Gastroesophageal sphincter (tissue), 4 donors: ENCODE results near the gene PLCH1. TPM values are rescaled to one million over a fixed set of nuclear protein-coding genes. Genes with fewer than 3 reads are reported as not detected.

Experiments used
- ATAC-seq: fragments of 150-250 bp; one replicate; pipeline ENCODE4 v1.9.1; 2016; ENCODE audit warnings: mild to moderate bottlenecking, moderate library complexity
- H3K27ac ChIP-seq, 4 donors: fragments of 200-600 bp; sonication (generic) in 3 of 4; 1 replicate in 3 of 4; 2 replicates in 1 of 4; pipeline ENCODE4 v1.5.1; 2016 to 2019
- H3K27me3 ChIP-seq: fragments of 200-600 bp; sonication (generic); one replicate; pipeline ENCODE4 v1.5.1; 2019
- H3K36me3 ChIP-seq, 2 donors: fragments of 200-600 bp; sonication (generic); one replicate each; pipeline ENCODE4 v1.5.1; 2019; ENCODE audit warnings: control low read depth in 1 of 2
- H3K4me1 ChIP-seq, 3 donors: fragments of 200-600 bp; sonication (generic); 1 replicate in 2 of 3; 2 replicates in 1 of 3; pipeline ENCODE4 v1.5.1; 2016 to 2019; ENCODE audit warnings: control low read depth in 2 of 3
- H3K4me3 ChIP-seq, 2 donors: fragments of 200-600 bp; sonication (generic); one replicate each; pipeline ENCODE4 v1.5.1; 2019; ENCODE audit warnings: mild to moderate bottlenecking in 1 of 2, moderate library complexity in 1 of 2
- H3K9me3 ChIP-seq, 3 donors: fragments of 200-600 bp; sonication (generic); one replicate each; pipeline ENCODE4 v1.5.1; 2017 to 2019; ENCODE audit warnings: control low read depth in 2 of 3
- EP300 ChIP-seq: sonication (generic); formaldehyde crosslinking; IDR thresholded peaks from one replicate; pipeline ENCODE4 v1.6.1; 2017; ENCODE audit warnings: antibody characterized with exemption, mild to moderate bottlenecking
- POLR2A ChIP-seq, 2 donors: fragments of 450-650 bp; IDR thresholded peaks; one replicate each; pipeline ENCODE4 v1.6.1; 2017; ENCODE audit warnings: antibody characterized with exemption in 2 of 2, mild to moderate bottlenecking in 2 of 2, moderate library complexity in 1 of 2
- POLR2AphosphoS5 ChIP-seq: sonication (generic); formaldehyde crosslinking; IDR thresholded peaks from one replicate; pipeline ENCODE4 v1.6.1; 2017; ENCODE audit warnings: antibody characterized with exemption
- WGBS, 2 donors: methylation state at CpG; one replicate each; pipeline ENCODE4 v1.1.5; 2018; ENCODE audit warnings: low coverage in 1 of 2; 5-methylcytosine and 5-hydroxymethylcytosine counted together
- total RNA-seq, 4 donors: library from RNA; depleted of rRNA; stranded (reverse); fragments of >200 nt; gene quantifications; one replicate each; pipeline ENCODE4 v1.1.0, GENCODE V29; 2016
- TF ChIP-seq, protein P1 (sequence below), 4 experiments: fragments of 200-600 bp in 2 of 4; fragments of 450-650 bp in 2 of 4; sonication (generic) in 1 of 4; IDR thresholded peaks; one replicate each; pipeline ENCODE4 v1.5.1; 2017 to 2019; ENCODE audit warnings: antibody characterized with exemption in 4 of 4, mild to moderate bottlenecking in 2 of 4, moderate library complexity in 2 of 4

The PLCH1 gene
- total RNA-seq, 4 donors from 2014 or later = 0.16 to 0.40 (median 0.35) TPM

- Histone ChIP-seq H3K4me3 (no peak overlapping the region), H3K27ac (no peak overlapping the region), H3K9me3 (no peaks in the 10 kb centered on the region), H3K27me3 (no peaks in the 10 kb centered on the region), H3K4me1 (no peaks in the 10 kb centered on the region), H3K36me3 (no peaks in the 10 kb centered on the region)
- WGBS, 2 donors = 72 to 86% methylated on average over 2 to 3 of the region's 3 CpGs
- no peak for ATAC-seq
- TF ChIP-seq POLR2AphosphoS5 (no peak), POLR2A (IDR thresholded peaks at IDR 0.05) (no peak), EP300 (no peak)
- TF ChIP-seq, protein P1, sequence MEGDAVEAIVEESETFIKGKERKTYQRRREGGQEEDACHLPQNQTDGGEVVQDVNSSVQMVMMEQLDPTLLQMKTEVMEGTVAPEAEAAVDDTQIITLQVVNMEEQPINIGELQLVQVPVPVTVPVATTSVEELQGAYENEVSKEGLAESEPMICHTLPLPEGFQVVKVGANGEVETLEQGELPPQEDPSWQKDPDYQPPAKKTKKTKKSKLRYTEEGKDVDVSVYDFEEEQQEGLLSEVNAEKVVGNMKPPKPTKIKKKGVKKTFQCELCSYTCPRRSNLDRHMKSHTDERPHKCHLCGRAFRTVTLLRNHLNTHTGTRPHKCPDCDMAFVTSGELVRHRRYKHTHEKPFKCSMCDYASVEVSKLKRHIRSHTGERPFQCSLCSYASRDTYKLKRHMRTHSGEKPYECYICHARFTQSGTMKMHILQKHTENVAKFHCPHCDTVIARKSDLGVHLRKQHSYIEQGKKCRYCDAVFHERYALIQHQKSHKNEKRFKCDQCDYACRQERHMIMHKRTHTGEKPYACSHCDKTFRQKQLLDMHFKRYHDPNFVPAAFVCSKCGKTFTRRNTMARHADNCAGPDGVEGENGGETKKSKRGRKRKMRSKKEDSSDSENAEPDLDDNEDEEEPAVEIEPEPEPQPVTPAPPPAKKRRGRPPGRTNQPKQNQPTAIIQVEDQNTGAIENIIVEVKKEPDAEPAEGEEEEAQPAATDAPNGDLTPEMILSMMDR (IDR thresholded peaks at IDR 0.05) = no peak
These were observed 225.8 kb downstream of the PLCH1 start for GRCh38 chr3:155519078-155519477.

DNA sequence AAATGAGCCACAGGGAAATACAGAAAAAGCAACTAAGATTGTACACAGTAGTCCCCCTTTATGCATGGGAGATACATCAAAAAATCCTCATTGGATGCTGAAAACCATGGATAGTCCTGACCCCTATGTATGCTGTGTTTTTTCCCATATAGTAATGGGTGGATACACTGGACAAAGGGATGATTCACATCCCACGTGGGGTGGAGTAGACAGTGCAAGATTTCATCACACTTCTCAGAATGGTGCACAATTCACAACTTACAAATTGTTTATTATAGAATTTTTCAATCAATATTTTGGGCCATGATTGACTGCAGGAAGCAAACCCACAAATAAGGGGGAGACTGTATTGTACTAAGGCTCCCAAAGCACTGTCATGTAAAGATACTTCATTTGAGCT lies 227.0 kb downstream of the PLCH1 start:
- no peaks in the 10 kb centered on the region for H3K27me3 ChIP-seq
- no peaks in the 10 kb centered on the region for H3K36me3 ChIP-seq
- TF ChIP-seq, protein P1 (IDR thresholded peaks at IDR 0.05) = no peak
- TF ChIP-seq POLR2A (IDR thresholded peaks at IDR 0.05) (no peak), POLR2AphosphoS5 (no peak), EP300 (no peak)
- H3K9me3 ChIP-seq = no peaks in the 10 kb centered on the region
- no peak overlapping the region for H3K4me3 ChIP-seq
- H3K4me1 ChIP-seq = no peaks in the 10 kb centered on the region
- no peak overlapping the region for H3K27ac ChIP-seq
- ATAC-seq = no peak
- 81% methylated on average over 1 of the region's 1 CpG; no CpG with 5 or more reads in 1 of the 2 donors for WGBS, 2 donors

DNA sequence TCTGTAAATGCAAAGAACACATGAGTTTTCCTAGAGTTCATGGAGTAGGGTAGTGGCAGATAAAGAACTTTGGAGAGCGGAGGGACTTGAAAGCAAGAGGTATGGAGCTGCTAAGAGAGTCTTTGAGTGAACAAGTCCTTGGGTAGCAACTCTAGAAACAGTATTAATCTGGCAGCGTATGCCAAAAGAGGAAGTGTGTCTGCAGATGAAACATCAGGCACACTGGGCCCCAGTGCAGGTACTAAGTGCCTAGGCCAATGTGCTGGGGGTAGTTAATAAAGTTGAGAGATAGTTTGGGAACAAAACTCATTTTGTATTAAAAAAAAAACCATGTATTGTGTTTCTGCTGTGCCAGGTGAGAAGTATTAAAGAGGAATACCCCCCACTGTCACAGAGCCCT lies 228.4 kb downstream of the PLCH1 start:
- H3K36me3 ChIP-seq = no peaks in the 10 kb centered on the region
- no peak for ATAC-seq
- 70 to 76% methylated on average over 2 of the region's 2 CpGs for WGBS, 2 donors
- no peak overlapping the region for H3K27ac ChIP-seq
- no peaks in the 10 kb centered on the region for H3K9me3 ChIP-seq
- TF ChIP-seq EP300 = no peak
- TF ChIP-seq, protein P1 (IDR thresholded peaks at IDR 0.05) = no peak
- no peak for TF ChIP-seq POLR2A (IDR thresholded peaks at IDR 0.05)
- TF ChIP-seq POLR2AphosphoS5 = no peak
- H3K4me3 ChIP-seq = no peak overlapping the region
- H3K4me1 ChIP-seq = no peaks in the 10 kb centered on the region
- H3K27me3 ChIP-seq = no peaks in the 10 kb centered on the region

DNA sequence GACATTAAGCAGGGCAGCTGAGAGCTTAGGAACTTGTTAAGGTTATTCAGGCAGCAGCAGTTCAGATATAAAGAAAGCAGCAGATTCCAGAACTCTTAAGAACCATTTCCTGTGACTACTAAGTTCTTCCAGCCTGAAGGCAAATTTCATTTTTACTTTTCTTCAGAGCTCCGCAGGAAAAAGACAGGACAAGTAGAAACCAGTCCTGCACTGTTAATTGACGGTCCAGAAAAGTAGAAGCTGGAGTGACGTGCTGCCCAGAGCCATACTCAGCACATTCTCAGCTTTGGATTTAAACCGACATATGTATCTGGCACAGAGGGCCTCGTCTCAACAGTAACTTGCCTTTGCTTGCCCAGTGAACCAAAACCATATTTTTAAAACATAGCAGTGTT lies 232.0 kb downstream of the PLCH1 start:
- 82 to 90% methylated on average over 4 to 5 of the region's 5 CpGs for WGBS, 2 donors
- no peak for ATAC-seq
- Histone ChIP-seq H3K27me3 (no peaks in the 10 kb centered on the region), H3K9me3 (no peaks in the 10 kb centered on the region), H3K4me3 (no peak overlapping the region), H3K4me1 (no peaks in the 10 kb centered on the region), H3K36me3 (no peaks in the 10 kb centered on the region), H3K27ac (no peak overlapping the region)
- TF ChIP-seq POLR2A (IDR thresholded peaks at IDR 0.05) (no peak), POLR2AphosphoS5 (no peak), EP300 (no peak)
- TF ChIP-seq, protein P1 (IDR thresholded peaks at IDR 0.05) = no peak

DNA sequence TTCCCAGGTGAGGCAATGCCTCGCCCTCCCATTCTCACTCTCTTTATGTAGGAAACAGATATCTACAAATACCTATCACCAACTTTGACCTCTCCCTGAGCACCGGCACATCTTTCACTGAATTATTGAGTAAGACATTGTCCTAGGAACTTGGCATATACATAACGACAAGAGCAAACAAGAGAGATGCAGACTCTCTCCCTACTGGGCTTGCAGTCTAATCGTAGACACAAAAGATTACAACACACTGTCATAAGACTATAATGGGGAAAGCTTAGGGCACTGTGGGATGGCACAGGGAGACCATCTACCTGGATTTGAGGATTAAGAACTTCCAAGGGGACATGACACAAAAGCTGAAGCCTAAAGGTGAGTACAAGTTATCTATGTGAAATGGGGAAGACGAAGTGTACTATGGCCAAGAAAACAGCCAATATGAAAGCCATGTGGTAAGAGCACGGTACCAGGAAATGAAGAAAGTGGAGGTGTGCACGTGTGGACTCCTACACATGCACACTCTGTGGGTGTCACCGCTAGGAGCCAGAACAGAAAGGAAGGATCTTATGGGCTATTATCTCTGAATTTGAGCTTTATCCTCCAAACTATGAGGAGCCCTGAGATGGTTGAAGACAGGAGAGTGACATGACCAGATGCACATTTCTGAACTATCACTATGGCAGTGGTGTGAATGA lies 232.6 kb downstream of the PLCH1 start:
- no peak for ATAC-seq
- Histone ChIP-seq H3K27ac (no peak overlapping the region), H3K27me3 (no peaks in the 10 kb centered on the region)

More for the DNA sequence above, 232.6 kb downstream of the PLCH1 start:
- TF ChIP-seq POLR2AphosphoS5 (no peak), EP300 (no peak), POLR2A (IDR thresholded peaks at IDR 0.05) (no peak)
- TF ChIP-seq, protein P1 (IDR thresholded peaks at IDR 0.05) = no peak
- WGBS, 2 donors = 85 to 100% methylated on average over 4 to 5 of the region's 8 CpGs
- H3K4me3 ChIP-seq = no peak overlapping the region
- H3K36me3 ChIP-seq = no peaks in the 10 kb centered on the region
- H3K4me1 ChIP-seq = no peaks in the 10 kb centered on the region
- no peaks in the 10 kb centered on the region for H3K9me3 ChIP-seq
